Fibroblast of skin of abdomen (primary cell): Measurements from ENCODE around the gene CDC26.
"Not testable (repeated sequence)": the region's sequence is repeated elsewhere in the genome, so short reads cannot be mapped to it uniquely, and the experiment has no call there.

Experiments used
- DNase-seq: peaks from one replicate; pipeline ENCODE4 v3.0.0-alpha.2; 2013

CDC26 gene

GRCh38 chr9:113293285-113293878 is 18.0 kb upstream of the CDC26 start:
- DNase-seq: peak; percentile 73

DNA sequence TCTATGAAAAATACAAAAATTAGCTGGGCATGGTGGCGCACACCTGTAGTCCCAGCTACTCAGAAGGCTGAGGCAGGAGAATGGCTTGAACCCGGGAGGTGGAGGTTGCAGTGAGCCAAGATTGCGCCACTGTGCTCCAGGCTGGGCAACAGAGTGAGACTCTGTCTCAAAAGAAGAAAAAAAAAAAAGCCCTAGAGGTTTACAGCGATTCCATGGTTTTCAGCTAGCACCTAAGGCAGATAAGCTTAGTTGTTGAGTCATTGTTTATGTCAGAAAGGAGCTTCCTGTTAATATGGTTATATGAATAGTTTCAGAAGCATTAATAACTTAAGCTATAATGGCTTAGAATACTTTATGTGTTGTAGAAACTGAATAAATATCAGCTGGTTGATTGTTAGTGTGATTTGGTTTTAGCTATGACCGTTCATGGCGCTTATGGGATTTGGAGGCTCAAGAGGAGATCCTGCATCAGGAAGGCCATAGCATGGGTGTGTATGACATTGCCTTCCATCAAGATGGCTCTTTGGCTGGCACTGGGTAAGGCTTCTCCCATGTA is 14.8 kb upstream of the CDC26 start:
- no peak for DNase-seq

GRCh38 chr9:113289091-113289490 is 13.7 kb upstream of the CDC26 start:
- DNase-seq: no peak

DNA sequence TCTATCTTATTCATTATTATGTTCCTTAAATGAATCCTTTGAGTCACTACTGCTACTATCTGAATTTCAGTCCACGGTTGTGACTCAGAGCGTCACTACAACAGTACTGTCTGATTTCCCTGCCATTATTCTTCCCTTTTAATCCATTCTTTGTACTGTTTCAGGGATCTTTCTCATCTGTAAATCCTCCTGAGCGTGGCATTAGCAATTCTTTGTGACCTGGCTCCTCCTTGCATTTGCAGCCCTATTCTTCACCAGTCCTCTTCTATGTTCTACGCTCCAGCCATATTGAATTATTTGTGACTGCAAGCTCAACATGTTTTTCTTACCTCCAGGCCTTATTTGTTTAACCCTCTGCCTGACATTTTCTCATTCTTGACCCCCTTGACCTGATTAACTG is 6.0 kb upstream of the CDC26 start:
- no peak for DNase-seq

DNA sequence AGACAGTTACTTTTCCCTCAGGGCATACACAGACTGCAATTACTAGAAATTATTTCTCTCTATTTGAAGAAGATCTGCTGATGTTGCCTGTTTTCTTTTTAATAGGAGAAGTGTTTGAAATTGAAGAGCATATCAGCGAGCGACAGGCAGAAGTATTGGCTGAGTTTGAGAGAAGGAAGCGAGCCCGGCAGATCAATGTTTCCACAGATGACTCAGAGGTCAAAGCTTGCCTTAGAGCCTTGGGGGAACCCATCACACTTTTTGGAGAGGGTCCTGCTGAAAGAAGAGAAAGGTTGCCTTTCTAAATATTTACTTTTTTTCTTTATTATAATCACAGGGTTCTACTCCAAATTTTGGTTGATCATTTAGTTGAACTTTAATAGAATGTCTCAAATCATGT is 3.5 kb upstream of the CDC26 start:
- no peak for DNase-seq

- DNase-seq: peak; percentile 57
Measured at GRCh38 chr9:113274474-113275156, 757 bp downstream of the CDC26 start.

GRCh38 chr9:113269871-113270270 is 5.5 kb downstream of the CDC26 start:
- DNase-seq: no peak

DNA sequence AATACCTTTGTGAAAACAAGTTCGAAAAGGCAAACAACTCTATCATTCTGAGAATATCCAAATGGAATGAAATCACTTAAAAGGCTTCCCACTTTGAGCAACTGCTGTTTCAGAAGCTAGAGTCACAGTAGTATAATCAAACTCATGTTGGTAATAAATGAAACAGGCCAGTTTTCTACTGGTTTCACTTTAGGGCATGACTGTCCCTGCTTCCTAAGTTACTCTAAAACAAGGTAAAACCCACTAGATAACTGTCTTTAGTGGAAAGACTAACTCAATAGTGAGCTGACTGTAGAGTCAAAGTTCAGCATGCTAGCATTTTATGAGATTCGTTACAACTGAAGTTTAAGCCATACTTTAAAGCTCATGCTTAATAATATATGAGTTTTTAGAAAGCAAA is 6.0 kb downstream of the CDC26 start:
- no peak for DNase-seq

DNA sequence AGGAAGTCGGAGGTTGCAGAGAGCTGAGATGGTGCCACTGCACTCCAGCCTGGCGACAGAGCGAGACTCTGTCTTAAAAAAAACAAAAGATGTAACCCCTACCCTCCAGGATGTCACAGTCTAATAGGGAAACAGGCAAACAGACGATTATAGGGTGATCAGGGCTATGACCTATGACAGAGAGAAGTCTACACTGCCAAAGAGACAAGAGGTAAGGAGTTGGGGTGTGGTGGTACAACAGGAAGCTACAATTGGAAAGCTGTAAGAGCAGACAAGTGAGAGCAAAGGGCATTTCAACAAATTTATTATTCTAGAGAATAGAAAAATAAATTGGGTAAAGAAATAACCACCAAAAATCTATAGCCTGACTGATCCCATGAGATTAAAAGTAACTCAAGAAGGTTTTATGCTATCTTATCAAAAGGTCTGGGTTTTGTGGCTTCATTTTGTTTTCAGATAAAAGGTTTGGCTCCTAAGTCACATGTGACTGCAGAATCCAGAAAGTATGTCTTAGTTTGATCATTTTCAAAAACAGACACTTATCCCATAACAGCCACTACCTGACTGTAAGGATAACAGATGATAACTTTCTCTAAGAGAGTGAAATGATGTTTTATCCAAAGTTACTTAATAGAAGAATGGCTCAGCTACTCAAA is 7.3 kb downstream of the CDC26 start:
- no peak for DNase-seq

DNA sequence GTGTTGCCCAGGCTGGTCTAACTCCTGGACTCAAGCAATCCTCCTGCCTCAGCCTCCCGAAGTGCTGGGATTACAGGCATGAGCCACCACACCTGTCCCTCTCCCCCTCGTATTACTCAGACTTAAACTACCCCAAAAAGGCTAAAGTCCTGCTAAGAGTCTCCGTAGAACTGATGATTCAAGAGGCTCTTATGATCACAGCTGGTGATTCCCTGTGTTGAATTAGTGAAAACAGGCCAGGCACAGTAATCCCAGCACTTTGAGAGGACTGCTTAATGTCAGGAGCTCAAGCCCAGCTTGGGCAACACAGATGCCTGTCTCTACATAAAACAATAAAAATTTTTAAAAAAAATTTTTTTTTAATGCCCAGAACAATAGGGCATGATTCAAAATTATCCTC is 9.2 kb downstream of the CDC26 start:
- DNase-seq: no peak

DNA sequence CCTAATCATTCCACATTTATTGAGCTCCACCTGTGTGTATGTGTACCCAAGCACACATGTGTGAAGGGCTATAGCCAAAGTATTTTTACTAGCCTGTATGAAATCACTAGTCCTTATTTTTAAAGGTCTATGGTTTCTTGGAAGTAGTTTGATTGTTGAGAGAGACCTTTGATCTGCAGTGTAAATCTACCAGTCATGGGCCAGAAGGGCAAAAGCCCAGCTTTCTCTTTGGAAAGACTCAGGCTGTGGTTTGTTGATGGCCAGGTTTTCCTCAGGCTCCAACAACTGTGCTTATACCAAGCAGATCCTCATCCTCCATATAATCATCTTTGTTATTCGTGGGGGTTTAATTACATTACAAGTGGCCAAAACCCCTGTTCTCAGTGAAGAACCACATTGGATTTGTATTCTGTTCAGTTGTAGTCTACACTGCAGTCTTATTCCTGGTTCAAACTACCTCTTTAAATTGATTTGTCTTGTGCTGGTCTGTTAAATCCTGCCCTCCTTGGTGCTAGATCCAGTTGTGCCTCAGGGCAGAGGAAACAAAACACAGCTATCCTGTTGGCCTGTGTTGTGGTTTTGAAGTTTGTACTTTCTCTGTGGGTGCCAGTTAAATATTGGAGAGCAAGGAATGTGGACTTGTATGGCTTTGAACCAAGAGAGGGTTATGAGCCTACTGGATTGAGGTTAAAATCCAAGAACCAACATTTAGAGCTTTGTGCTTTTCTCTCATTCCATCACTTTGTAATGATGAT is 13.3 kb downstream of the CDC26 start:
- no peak for DNase-seq

GRCh38 chr9:113258282-113258681 is 17.1 kb downstream of the CDC26 start:
- DNase-seq: no peak

- no peak for DNase-seq
Measured at GRCh38 chr9:113257863-113258262, 17.5 kb downstream of the CDC26 start.

GRCh38 chr9:113255438-113255837 is 19.9 kb downstream of the CDC26 start:
- no peak for DNase-seq

DNA sequence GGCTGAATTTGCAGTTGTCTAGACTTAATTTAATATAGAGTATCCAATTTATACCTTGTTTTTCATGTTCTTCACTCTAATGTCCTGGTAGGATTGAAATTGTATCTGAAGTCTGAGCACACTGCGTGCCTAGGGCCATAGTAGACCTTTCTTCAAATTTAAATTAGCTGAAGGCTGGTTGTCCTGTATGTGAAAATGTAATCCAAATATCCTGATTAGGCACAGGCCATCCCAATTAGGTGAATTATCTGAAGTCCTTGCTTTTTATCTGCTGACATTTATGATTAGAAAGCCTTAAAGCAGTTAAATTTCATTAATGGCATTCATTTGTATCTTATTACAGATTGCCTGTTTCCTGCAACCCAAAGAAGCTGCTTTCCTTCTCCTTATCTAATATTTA is 20.4 kb downstream of the CDC26 start:
- no peak for DNase-seq

- DNase-seq: no peak
Measured at GRCh38 chr9:113250807-113251206, 24.6 kb downstream of the CDC26 start.

DNA sequence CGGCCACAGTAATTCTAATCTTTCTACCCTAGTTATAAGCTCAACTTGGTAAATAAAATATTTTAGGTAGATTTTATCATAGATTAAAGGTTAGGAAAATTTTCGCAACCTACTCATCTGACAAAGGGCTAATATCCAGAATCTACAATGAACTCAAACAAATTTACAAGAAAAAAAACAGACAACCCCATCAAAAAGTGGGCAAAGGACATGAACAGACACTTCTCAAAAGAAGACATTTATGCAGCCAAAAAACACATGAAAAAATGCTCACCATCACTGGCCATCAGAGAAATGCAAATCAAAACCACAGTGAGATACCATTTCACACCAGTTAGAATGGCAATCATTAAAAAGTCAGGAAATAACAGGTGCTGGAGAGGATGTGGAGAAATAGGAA is 25.7 kb downstream of the CDC26 start:
- DNase-seq: not testable (repeated sequence)

GRCh38 chr9:113247640-113248039 is 27.7 kb downstream of the CDC26 start:
- no peak for DNase-seq

GRCh38 chr9:113246928-113247327 is 28.4 kb downstream of the CDC26 start:
- DNase-seq: no peak

- no peak for DNase-seq
Measured at GRCh38 chr9:113245894-113246293, 29.5 kb downstream of the CDC26 start.

DNA sequence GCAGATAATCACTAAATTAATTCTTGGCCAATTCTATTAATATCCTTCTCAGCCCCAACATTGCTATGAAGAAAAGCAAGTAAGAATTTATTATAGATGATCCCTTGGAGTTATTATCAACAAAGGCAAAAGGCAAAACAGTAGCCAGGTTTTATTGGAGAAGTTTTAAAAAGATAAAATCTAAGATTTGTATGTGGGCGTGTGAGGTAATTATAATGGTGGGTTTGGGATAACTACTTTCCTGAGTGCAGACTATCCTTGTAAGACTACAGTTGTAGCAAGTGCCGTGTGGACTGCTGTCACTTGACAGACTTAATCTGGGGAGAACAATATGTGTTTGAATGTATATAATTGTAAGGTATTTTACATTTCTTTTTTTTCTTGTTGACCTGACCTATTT is 30.8 kb downstream of the CDC26 start:
- no peak for DNase-seq

DNA sequence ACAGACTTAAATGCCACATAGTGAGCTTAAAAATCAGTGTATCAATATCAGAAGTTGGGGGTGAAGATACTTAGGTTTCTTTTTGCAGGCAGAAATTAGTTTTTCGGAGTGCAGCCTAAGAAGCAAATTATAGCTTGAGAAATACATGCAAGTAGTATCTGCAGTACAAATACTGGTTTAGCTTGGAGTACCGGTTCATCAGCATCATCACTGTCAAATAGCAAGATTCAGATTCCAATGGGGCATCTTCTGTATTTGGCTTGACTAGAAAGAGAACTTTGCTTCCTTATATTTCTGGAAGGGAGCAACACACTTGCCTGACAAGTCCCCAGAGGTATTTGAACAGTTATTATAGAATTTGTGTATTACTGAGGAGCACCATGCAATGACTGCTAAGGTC is 34.2 kb downstream of the CDC26 start:
- no peak for DNase-seq

DNA sequence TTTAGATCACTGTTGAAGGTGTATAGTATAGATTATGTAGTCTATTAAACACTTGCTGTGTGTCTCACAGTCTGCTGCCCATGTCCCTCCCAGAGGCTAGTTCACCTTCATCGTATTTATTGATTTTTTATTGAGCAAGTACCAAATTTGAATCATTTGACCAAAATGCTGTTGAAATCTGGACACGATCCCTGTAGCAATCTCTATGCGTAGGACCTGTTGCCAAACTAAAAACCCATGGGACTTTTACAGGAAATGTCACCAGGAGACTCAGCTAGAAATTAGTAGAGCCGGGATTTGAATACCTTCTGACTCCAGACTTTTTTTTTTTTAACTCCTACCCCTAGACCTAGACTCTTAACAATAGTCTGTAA is 36.5 kb downstream of the CDC26 start:
- DNase-seq: no peak
